Fibroblast of lung (primary cell): Measurements from ENCODE around the gene RPRM.

ENCODE experiments used
- CTCF ChIP-seq, 2 donors: IDR thresholded peaks in 1 of 2; conservative IDR thresholded peaks in 1 of 2; 1 replicate in 1 of 2; 2 replicates in 1 of 2; pipeline ENCODE4 v1.5.1; 2011 to 2012; ENCODE audit warnings: low read length in 2 of 2, control low read depth in 1 of 2, inconsistent platforms in 1 of 2, low read depth in 1 of 2, mild to moderate bottlenecking in 1 of 2
- EZH2 ChIP-seq: IDR thresholded peaks from 2 replicates; pipeline ENCODE4 v1.5.1; 2012; ENCODE audit warnings: low read length, control low read depth, mild to moderate bottlenecking; ENCODE audit errors: missing control alignments

GRCh38 chr2:153451611-153452010 lies 27.0 kb downstream of the RPRM start:
- TF ChIP-seq CTCF (conservative IDR thresholded peaks at IDR 0.05 in 1 of 2, IDR thresholded peaks at IDR 0.05 in 1 of 2; ENCODE audit: low read depth in 1 of 2, low read length in 2 of 2) (no peak), EZH2 (no peak)
